ENCODE results near the gene ABHD10. TPM values are rescaled to one million over a fixed set of nuclear protein-coding genes. Genes with fewer than 3 reads are reported as not detected.

Gene ABHD10
- total and polyA plus RNA-seq, 10 of the 15 experiments (the other 5 are each of a cell fraction or from before 2014, with no cell fraction given), result 12.3 to 51.0 (median 28.9) TPM

DNA sequence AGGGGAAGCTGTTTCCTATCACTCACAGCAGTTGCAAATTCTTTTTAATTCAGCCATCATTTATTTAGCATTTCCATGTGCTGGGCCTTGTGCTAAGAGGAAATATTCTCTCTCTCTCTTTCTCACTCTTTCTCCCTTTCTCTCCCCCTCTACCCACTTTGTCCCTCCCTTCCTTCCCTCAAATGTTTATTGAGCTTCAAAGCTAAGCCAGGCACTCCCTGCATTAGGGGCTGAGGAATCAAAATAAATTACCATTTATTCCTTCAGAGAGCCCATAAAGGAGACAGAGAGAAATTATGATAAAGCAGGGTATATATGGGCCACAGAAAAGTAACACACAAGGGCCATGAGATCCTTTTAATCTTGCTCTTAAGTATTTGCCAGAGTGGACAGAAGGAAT is 62.5 kb downstream of the ABHD10 start:
- RAD21 ChIA-PET (ENCODE audit: unreplicated experiment), result interaction anchor here (3.0 to 3.4 kb wide), 2 partner anchors 28 to 52 kb away, joined by 18 to 21 read pairs; no protein-coding TSS in a partner anchor
- Histone ChIP-seq H3K79me2 (ENCODE audit: control insufficient read depth, insufficient read depth, low read length) (no peaks in the 10 kb centered on the region), H3K4me1 (ENCODE audit: control insufficient read depth, insufficient read depth, low read length) (no peaks in the 10 kb centered on the region), H3K9ac (ENCODE audit: control insufficient read depth, insufficient read depth, low read length) (no peak overlapping the region), H3K9me3 (replicated peaks; ENCODE audit: control insufficient read depth, insufficient read depth, low read length) (no peaks in the 10 kb centered on the region), H3K4me3 (no peak overlapping the region), H4K20me1 (ENCODE audit: control insufficient read depth, insufficient read depth) (no peaks in the 10 kb centered on the region), H2AFZ (ENCODE audit: control insufficient read depth, low read depth, low read length) (no peak overlapping the region), H3K36me3 (ENCODE audit: control insufficient read depth in 2 of 2, insufficient read depth in 2 of 2, low read length in 1 of 2) (no peaks in the 10 kb centered on the region), H3K27ac (ENCODE audit: control insufficient read depth, insufficient read depth) (no peak overlapping the region), H3K4me2 (ENCODE audit: control insufficient read depth, insufficient read depth) (no peak overlapping the region), H3K27me3 (replicated peaks in 1 of 2; ENCODE audit: control insufficient read depth in 2 of 2, insufficient read depth in 2 of 2, low read length in 1 of 2) (peaks cover 0 to 6% of the 10 kb centered on the region in 2 experiments; a peak in 1 of 4 replicates)
- CTCF ChIA-PET, result interaction anchor here (0.5 to 4.4 kb wide), 9 partner anchors 9 to 372 kb away, joined by 3 to 59 read pairs (median 4); no protein-coding TSS in a partner anchor
- POLR2A ChIA-PET, result interaction anchor here (1.0 kb wide), 1 partner anchor 28 kb away, joined by 3 read pairs; no protein-coding TSS in a partner anchor
- SMC1A ChIA-PET (ENCODE audit: uncharacterized antibody, unreplicated experiment), result interaction anchor here (1.0 to 5.7 kb wide), 10 partner anchors 23 to 345 kb away, joined by 3 to 48 read pairs (median 6); partner anchors contain the start of gene ABHD10
- in situ Hi-C loops (cut with MboI) (no loop called here), intact Hi-C loops (cut with micrococcal nuclease; ENCODE audit: unreplicated experiment) (loop anchor here (10.0 kb wide), 1 partner anchor 327 kb away; no protein-coding TSS in a partner anchor)
- FAIRE-seq (no peak), ATAC-seq (no peak), DNase-seq (ENCODE audit: low read depth, low spot score) (no peak)
- BruUV-seq (replicated peaks), result no TSS peak
- TF ChIP-seq POLR2AphosphoS2 (IDR thresholded peaks at IDR 0.05; ENCODE audit: low read depth, low read length) (no peak), YBX1 (IDR thresholded peaks at IDR 0.05) (no peak), NRF1 (conservative IDR thresholded peaks at IDR 0.05; ENCODE audit: low read depth, low read length) (no peak)
- TF ChIP-seq, protein P1, sequence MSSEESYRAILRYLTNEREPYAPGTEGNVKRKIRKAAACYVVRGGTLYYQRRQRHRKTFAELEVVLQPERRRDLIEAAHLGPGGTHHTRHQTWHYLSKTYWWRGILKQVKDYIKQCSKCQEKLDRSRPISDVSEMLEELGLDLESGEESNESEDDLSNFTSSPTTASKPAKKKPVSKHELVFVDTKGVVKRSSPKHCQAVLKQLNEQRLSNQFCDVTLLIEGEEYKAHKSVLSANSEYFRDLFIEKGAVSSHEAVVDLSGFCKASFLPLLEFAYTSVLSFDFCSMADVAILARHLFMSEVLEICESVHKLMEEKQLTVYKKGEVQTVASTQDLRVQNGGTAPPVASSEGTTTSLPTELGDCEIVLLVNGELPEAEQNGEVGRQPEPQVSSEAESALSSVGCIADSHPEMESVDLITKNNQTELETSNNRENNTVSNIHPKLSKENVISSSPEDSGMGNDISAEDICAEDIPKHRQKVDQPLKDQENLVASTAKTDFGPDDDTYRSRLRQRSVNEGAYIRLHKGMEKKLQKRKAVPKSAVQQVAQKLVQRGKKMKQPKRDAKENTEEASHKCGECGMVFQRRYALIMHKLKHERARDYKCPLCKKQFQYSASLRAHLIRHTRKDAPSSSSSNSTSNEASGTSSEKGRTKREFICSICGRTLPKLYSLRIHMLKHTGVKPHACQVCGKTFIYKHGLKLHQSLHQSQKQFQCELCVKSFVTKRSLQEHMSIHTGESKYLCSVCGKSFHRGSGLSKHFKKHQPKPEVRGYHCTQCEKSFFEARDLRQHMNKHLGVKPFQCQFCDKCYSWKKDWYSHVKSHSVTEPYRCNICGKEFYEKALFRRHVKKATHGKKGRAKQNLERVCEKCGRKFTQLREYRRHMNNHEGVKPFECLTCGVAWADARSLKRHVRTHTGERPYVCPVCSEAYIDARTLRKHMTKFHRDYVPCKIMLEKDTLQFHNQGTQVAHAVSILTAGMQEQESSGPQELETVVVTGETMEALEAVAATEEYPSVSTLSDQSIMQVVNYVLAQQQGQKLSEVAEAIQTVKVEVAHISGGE (CRISPR knock-in tag; IDR thresholded peaks at IDR 0.05), result no peak

Data from GM12878 (cell line).